Spleen (tissue), 7 donors: ENCODE results near the gene METTL25.

Experiments
- POLR2A ChIP-seq, 3 donors: fragments of 450-650 bp; IDR thresholded peaks; one replicate each; pipeline ENCODE4 v1.5.1; 2017; ENCODE audit warnings: antibody characterized with exemption in 3 of 3, mild to moderate bottlenecking in 1 of 3
- TF ChIP-seq, protein P1 (sequence below), 11 experiments: fragments of 200-600 bp in 7 of 11; fragments of 450-650 bp in 4 of 11; sonication (generic) in 4 of 11; IDR thresholded peaks in 8 of 11; conservative IDR thresholded peaks in 3 of 11; 1 replicate in 7 of 11; 2 replicates in 4 of 11; pipeline versions ENCODE4 v1.4.0 to v1.8.0; 2016 to 2021; ENCODE audit warnings: antibody characterized with exemption in 11 of 11, inconsistent platforms in 4 of 11, mild to moderate bottlenecking in 1 of 11
- donor health status: DM: no; HTN: no; CAD: no; lungs with moderate emphysema.
- donor health status: DM: no; HTN: no; CAD: no.
- donor health status: DM: no; HTN: no; CAD: no.

DNA sequence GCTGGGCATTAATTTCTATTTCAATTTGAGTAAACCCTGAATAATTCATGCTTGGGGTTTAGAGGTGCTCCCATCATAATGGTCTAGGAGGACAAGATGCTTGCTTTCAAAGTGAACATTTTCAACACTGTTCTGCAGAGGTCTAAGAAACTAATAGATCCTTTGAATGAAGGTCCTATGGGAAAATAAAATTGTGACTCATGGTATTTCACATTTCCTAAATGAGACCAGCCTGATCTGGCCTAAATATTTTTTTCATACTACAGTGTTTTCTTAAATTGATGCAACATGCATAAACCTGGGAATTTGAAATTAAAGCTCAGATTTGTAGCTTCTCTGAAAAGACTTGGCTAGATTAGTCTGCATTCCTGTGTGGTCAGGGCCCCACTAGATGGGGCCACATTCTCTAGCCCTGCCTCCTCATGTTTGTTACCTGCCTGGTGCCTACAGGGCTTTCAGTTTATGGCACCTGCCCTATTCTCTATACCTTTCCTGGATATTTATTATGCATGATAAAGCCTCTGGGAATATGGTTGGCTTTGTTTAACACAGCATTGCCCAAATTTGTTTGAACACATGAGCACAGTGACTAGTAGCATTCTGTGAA, 112.7 kb downstream of the METTL25 start:
- TF ChIP-seq, protein P1, sequence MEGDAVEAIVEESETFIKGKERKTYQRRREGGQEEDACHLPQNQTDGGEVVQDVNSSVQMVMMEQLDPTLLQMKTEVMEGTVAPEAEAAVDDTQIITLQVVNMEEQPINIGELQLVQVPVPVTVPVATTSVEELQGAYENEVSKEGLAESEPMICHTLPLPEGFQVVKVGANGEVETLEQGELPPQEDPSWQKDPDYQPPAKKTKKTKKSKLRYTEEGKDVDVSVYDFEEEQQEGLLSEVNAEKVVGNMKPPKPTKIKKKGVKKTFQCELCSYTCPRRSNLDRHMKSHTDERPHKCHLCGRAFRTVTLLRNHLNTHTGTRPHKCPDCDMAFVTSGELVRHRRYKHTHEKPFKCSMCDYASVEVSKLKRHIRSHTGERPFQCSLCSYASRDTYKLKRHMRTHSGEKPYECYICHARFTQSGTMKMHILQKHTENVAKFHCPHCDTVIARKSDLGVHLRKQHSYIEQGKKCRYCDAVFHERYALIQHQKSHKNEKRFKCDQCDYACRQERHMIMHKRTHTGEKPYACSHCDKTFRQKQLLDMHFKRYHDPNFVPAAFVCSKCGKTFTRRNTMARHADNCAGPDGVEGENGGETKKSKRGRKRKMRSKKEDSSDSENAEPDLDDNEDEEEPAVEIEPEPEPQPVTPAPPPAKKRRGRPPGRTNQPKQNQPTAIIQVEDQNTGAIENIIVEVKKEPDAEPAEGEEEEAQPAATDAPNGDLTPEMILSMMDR (IDR thresholded peaks at IDR 0.05 in 8 of 11, conservative IDR thresholded peaks at IDR 0.05 in 3 of 11), result no peak
- TF ChIP-seq POLR2A (IDR thresholded peaks at IDR 0.05), result no peak
